NCI-H2227 treated with DMSO at 0.1 percent for 48 hours (cell line): ENCODE measurements around the gene GINS2.

Experiments used
- DNase-seq: peaks from one replicate; lab custom pipeline; 2025; lab: John Stamatoyannopoulos, UW

Gene GINS2

DNA sequence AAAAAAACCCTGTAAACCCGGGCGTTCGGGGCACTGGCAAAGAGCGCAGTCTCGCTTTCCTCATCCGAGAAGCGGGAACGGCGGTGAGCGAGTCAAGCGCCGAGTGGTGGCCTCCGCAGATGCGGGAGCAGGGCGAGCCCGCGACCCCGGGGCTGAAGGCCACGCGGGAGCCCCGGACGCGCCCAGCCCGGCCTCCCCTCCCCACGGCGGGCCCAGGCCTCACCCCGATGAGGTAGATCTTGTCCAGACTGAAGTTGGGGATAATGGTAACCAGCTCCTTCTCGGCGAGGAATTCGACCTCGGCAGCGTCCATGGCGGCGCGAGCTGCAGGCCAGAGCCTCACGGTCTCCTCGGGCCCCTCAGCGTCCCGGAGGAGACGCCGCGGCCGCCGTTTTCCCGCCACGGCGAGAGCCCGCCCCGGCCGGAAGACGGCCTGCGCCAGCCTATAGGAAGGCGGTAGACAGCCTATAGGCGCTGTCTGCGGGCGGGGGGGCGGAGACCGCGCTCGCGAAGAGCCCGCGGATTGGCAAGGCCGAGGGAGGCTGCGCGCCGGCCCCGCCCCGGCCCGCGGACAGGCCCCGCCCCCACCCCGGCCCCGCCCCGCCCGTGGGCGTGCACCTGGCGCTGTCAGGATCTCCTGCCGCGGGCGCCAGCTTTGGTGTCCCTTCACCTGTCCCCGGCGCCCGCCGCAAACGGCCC, at the start of gene GINS2:
TSS of gene GINS2 (minus strand) at position 369 of the 699 bp plus-strand sequence. CDS start at position 313, 56 bp downstream.
- peak; percentile 74 for DNase-seq

GRCh38 chr16:85736921-85737320, 48.2 kb upstream of the GINS2 start:
- no peak for DNase-seq

DNA sequence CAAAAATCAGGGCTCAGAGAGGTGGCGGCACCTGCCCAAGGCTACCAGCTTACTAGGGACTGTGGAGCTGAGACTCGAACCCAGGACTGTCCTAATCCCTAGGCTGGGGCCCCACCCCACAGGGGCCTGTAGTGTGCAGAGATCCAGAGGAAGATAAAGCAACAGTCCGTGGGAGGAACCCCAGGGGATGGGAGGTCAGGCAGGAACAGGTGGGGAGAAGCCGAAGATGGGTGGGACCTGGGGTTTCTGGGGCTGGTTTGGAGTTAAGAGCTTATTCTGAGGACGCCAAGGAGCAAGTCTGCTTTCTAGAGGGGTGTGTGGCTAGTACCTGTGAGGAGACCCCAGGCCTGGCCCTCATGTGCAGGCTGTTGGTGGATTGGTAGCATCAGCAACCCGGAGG, 47.2 kb upstream of the GINS2 start:
- no peak for DNase-seq

GRCh38 chr16:85735225-85735635, 46.5 kb upstream of the GINS2 start:
- DNase-seq, result no peak

DNA sequence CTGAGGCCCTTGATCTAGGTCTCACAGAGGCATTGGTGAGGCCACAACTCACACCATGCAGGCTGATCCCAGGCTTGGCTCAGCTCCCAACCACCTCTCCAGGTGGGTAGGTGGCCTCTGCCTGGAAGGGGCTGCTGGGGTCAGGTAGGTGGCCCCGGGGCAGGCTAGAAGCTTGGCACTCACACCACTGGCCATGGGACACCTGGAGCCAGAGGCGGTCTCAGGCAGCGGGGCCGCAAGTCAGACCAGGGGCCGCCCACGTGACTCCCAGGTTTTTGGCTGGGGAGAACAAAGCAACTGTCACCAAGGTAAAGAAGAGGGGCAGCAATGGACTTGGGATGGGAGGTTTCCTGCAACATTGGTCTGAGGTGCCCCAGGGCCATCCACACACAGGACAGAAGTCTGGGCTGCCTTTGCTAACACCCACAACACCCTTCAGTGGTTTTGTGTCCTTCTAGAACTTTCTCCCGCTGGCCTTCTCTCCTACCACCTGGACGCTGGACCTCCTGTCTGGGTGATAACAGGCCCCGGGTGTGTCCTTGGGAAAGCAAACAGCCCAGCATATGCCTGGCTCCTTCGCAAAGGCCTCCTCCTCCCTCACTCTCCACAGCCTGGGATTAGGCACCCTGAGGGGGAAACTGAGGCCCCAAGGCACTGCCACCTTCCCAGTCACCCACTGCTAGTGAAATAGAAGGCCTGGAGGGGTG, 45.7 kb upstream of the GINS2 start:
- DNase-seq, result no peak

- no peak for DNase-seq
These were observed 45.1 kb upstream of the GINS2 start for GRCh38 chr16:85733839-85734170.

GRCh38 chr16:85733155-85733838, 44.5 kb upstream of the GINS2 start:
- DNase-seq, result no peak

GRCh38 chr16:85731179-85731578, 42.4 kb upstream of the GINS2 start:
- DNase-seq, result no peak

- DNase-seq, result no peak
These were observed 41.4 kb upstream of the GINS2 start for GRCh38 chr16:85730186-85730465.

GRCh38 chr16:85729452-85730185, 40.9 kb upstream of the GINS2 start:
- no peak for DNase-seq

GRCh38 chr16:85728879-85729278, 40.1 kb upstream of the GINS2 start:
- DNase-seq, result no peak

DNA sequence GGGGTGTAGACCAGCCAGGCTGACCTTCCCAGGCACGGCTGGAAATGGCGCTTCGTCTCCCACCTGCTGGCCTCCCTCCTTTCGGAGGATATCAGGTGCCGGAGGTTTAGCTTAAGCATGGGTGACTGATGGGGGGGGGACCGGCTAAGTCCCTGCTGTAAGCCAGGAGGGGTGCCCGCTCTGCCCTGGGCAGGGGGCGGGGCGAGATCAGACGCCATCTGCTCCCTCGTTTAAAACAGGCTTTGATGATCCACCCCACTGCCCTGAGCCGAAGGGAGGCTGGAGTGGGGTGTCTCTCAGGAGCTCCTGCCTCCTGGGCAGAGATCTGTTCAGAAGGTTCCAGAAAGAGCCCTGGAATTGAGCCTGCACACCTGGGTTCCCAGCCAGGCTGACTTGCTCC, 36.2 kb upstream of the GINS2 start:
- no peak for DNase-seq

GRCh38 chr16:85724126-85724879, 35.5 kb upstream of the GINS2 start:
- DNase-seq, result no peak

DNA sequence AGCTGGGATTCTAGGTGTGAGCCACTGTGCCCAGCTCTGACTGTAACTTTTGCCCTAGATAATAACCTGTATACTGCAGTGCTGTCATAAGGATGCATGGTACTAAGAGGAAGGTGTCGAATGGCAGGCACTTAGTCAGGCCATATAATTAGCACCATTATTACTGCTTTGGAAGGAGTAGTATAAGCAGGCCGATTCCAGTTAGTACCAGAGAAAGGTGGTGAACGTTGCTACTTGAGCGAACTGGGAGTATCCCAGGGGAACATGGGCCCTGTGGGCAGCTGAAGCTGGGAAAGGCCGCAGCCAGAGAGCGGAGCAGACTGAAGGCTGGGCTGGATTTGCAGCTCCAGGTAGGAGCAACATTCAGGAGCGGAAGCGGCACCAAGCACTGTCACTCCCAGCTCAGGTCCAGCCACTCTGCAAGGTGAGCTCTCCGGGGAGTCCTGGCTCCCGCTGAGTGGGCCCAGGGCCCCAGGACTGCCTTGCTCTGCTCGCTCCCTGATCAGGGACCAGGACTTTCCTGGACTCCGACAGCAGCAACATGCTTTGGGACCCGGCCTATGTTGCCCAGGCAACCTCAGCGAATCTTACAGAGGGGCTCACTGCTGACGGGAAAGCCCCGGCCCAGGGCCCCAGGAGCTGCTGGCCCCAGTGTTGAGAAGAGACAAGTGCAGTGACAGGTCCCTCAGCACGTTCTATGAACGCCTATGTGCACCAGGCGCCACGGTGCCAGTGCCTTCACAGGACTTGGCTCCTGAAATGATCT, 33.6 kb upstream of the GINS2 start:
- peak; percentile 7 for DNase-seq

DNA sequence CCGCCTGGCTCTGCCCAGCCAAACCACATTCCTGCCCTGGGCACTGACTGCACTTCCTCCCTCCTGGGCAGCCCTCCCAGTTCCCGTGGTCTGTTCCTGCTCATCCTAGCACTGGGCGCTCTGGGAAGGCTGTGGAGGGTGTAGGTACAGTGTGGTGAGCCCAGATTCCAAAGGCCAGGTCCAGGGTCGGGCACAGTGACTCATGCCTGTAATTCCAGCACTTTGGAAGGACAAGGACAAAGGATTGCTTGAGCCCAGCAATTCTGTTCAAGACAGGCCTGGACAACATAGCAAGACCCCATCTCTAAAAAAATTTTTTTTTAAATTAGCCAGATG, 31.5 kb upstream of the GINS2 start:
- DNase-seq, result no peak

DNA sequence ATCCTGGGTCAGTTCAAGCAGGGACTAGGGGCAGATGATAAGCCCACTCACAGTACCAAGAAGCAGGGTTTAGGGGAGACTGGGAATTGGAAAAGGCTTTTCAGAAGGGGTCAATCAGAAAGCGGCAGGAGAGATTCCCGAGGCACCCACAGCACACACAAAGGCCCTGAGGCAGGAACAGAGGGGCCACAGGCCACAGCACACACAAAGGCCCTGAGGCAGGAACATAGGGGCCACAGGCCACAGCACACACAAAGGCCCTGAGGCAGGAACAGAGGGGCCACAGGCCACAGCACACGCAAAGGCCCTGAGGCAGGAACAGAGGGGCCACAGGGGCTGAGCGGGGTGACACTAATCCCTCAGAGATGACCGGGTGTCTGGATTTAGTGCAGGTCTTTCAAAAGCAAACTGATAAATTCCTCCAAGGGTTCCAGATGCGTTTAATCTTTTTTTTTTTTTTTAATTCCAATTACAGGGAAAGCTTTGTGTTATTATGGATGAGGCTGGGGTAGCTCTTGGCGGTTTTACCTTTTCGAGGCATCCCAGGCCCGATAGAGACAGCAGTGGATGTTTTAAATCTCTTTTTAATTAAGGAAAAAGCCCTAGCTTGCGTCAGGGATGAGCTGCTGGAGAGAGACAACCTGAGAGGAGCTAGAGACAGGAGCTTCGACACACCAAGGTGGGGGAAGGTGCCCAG, 31.0 kb upstream of the GINS2 start:
- no peak for DNase-seq

- no peak for DNase-seq
These were observed 29.9 kb upstream of the GINS2 start for GRCh38 chr16:85718682-85719081.

DNA sequence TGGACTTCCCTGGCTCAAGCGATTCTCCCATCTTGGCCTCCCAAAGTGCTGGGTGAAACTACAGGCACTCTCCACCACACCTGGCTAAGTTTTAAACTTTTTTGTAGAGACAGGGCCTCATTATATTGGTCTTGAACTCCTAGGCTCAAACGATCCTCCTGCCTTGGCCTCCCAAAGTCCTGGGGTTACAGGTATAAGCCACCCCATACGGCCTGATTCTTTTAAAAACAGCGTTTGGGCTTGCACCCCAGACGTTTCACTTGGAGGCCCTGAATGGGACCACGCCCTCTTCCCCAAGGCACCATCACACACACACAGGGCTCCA, 29.4 kb upstream of the GINS2 start:
- DNase-seq, result no peak

DNA sequence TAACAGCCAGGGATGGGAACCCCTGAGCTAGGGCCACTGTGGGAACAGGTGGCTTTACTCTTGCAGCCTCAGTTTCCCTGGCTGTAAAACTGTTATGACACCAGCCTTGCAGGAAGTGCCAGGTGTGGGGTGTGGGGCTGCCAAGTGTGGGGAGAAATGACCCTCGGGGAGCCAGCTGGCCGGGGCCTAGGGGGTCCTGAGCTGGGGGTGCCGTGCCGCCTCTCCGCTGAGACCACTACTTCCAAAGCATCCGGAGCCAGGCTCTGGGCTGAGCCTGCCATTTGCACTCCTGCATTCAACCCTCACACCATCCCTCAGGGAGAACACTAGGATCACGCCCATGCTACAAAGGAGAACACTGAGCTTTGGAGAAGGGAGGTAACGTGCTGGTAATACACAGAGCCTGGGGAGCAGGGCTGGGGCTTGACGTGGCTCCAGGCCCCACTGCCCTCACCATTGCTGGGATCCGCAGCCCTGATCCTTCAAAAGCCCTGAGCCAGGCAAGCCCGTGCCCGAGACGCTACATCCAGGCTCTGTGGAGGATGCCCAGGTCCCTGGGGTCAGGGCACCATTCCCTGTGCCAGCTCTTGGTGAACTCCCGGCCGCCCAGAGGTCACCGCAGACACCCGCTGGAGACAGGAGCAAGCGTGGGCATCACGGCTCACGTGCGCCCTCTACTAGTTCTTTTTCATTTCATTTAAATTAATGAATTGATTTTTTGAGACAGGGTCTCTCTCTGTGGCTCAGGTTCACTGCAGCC, 28.8 kb upstream of the GINS2 start:
- peak; percentile 50 for DNase-seq

- DNase-seq, result no peak
These were observed 27.9 kb upstream of the GINS2 start for GRCh38 chr16:85716680-85717038.
